Astrocyte (in vitro differentiated cells and primary cell): Measurements from ENCODE around the gene ZNF292.

Source experiments
- CTCF ChIP-seq: IDR thresholded peaks from 2 replicates; pipeline ENCODE4 v1.5.1; 2011; ENCODE audit warnings: low read depth, mild to moderate bottlenecking, inconsistent platforms, low read length, moderate library complexity; ENCODE audit not compliant: insufficient read depth
- EZH2 ChIP-seq: IDR thresholded peaks from 2 replicates; pipeline ENCODE4 v1.6.1; 2012; ENCODE audit warnings: mild to moderate bottlenecking, low read length, inconsistent platforms; ENCODE audit not compliant: insufficient read depth

GRCh38 chr6:87127737-87128136 is 27.6 kb upstream of the ZNF292 start:
- TF ChIP-seq CTCF, result no peak
- no peak for TF ChIP-seq EZH2
